GM11168 (cell line): Measurements from ENCODE around the gene SPHK1.

Source experiments
- in situ Hi-C: fragments of 300-500 bp; cut with MboI; formaldehyde crosslinking; loops from one replicate; pipeline ENCODE4 v1.12.0; 2022; ENCODE audit warnings: low sequenced_read_pairs; ENCODE audit not compliant: unreplicated experiment

SPHK1 gene

GRCh38 chr17:76404976-76405563, 20.7 kb downstream of the SPHK1 start:
- in situ Hi-C loops = no loop called here

GRCh38 chr17:76405607-76405966, 21.2 kb downstream of the SPHK1 start:
- in situ Hi-C loops = no loop called here

GRCh38 chr17:76405967-76406647, 21.7 kb downstream of the SPHK1 start:
- in situ Hi-C loops = no loop called here

GRCh38 chr17:76407509-76407908, 23.1 kb downstream of the SPHK1 start:
- in situ Hi-C loops = no loop called here

GRCh38 chr17:76408037-76408849, 23.8 kb downstream of the SPHK1 start:
- in situ Hi-C loops = no loop called here

- in situ Hi-C loops = no loop called here
Measured at GRCh38 chr17:76410328-76410965, 26.0 kb downstream of the SPHK1 start.

GRCh38 chr17:76411247-76411646, 26.8 kb downstream of the SPHK1 start:
- in situ Hi-C loops = no loop called here

- in situ Hi-C loops = no loop called here
Measured at GRCh38 chr17:76414334-76415295, 30.2 kb downstream of the SPHK1 start.

GRCh38 chr17:76415786-76416185, 31.4 kb downstream of the SPHK1 start:
- in situ Hi-C loops = no loop called here

- in situ Hi-C loops = no loop called here
Measured at GRCh38 chr17:76416457-76416856, 32.0 kb downstream of the SPHK1 start.

- in situ Hi-C loops = no loop called here
Measured at GRCh38 chr17:76416899-76417298, 32.5 kb downstream of the SPHK1 start.

GRCh38 chr17:76417499-76418143, 33.2 kb downstream of the SPHK1 start:
- in situ Hi-C loops = no loop called here

GRCh38 chr17:76419576-76420260, 35.3 kb downstream of the SPHK1 start:
- in situ Hi-C loops = no loop called here

- in situ Hi-C loops = no loop called here
Measured at GRCh38 chr17:76420356-76421043, 36.1 kb downstream of the SPHK1 start.

- in situ Hi-C loops = no loop called here
Measured at GRCh38 chr17:76421044-76421407, 36.6 kb downstream of the SPHK1 start.

GRCh38 chr17:76422406-76422805, 38.0 kb downstream of the SPHK1 start:
- in situ Hi-C loops = no loop called here

- in situ Hi-C loops = no loop called here
Measured at GRCh38 chr17:76422860-76423259, 38.5 kb downstream of the SPHK1 start.

- in situ Hi-C loops = no loop called here
Measured at GRCh38 chr17:76426853-76427252, 42.4 kb downstream of the SPHK1 start.
